ENCODE data around the gene JAK2. TPM values are rescaled to one million over a fixed set of nuclear protein-coding genes. Genes with fewer than 3 reads are reported as not detected.
"Not testable (repeated sequence)": the region's sequence is repeated elsewhere in the genome, so short reads cannot be mapped to it uniquely, and the experiment has no call there.

JAK2 gene
- total RNA-seq (2014; rRNA removed; shearing (Covaris generic)) = 3.9 and 4.9 TPM in 2 replicates

- in situ Hi-C loops (cut with HindIII; ENCODE audit: low sequenced_read_pairs) = no loop called here
- peak; percentile 81 for DNase-seq (ENCODE audit: low spot score)
Measured at GRCh38 chr9:4984621-4985385, at the start of gene JAK2. TSS of gene JAK2 (plus strand) at chr9:4985272. CDS start at chr9:5021988, 36,716 bp downstream.

DNA sequence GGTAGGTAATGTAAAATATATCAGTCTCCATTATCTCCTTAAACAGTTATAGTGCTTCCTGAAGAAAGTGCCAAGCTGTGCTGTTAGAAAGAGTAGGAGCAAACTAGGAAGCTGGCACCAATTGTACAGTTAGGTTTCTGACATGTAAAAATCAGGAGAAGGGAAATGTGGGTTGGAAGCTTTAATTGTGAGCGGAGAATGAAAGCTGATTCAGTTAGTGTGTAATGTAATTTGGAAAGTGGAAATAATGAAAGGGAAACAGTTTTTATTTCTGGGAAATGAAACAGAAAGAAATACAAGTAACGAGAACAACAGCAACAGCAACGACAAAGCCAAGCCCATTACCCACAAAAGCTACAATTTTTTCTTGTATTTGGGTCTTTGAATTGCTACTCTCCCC is 48.8 kb upstream of the JAK2 start:
- DNase-seq (ENCODE audit: low spot score) = no peak
- in situ Hi-C loops (cut with HindIII; ENCODE audit: low sequenced_read_pairs) = no loop called here

DNA sequence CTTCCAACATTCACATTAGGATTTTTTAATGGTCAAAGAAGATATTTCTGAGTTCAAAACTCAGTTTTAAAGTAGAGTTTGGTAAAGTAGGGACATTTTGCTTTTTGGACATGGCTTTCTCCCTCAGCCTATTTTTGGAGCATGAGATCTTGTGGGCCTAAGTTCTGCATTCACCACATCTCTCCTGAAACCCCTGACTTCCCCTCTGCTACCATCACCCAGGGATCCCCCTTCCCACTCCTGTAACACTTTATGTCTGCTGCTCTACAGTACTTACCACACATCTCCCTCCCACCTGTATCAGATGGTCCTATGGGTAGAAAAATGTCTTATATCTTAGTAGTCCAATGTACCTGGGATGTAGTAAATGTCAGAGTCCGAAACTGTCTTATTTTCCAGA is 48.2 kb upstream of the JAK2 start:
- DNase-seq (ENCODE audit: low spot score) = no peak
- in situ Hi-C loops (cut with HindIII; ENCODE audit: low sequenced_read_pairs) = no loop called here

DNA sequence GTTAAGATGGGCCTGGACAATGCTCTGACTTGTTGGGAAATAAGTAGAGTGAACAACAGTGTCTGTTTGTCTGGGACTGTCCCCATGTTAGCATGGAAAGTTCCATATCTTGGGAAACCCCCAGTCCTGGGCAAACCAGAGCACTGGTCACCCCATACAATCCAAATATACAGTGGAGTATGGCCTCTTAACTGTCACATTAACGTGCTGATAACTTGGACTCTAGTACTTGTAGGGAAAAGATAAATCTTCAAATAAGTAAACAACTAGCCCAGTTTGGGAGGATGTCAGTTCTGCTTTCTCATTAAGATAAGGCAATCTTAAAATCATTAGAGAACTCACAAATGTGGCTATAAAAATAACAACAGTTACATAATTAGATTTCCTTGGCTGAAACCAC is 47.6 kb upstream of the JAK2 start:
- no peak for DNase-seq (ENCODE audit: low spot score)
- in situ Hi-C loops (cut with HindIII; ENCODE audit: low sequenced_read_pairs) = no loop called here

DNA sequence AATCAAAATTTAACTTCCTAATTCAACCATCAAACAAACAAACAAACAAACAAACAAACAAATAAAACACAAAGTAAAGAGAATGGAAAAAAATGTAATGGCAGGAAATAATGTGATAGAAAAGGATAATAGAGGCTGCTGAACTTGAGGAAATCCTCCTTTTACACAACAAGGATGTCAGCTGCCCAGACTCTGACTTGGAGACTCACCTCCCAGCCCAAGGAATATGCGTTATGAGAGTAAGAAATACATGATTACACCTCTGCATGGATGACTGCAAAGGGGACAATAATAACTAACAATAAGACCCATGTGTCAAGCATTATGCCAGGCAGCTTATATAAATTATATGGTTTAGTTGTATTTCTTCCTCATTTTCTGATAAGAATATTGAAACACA is 46.6 kb upstream of the JAK2 start:
- DNase-seq (ENCODE audit: low spot score) = no peak
- in situ Hi-C loops (cut with HindIII; ENCODE audit: low sequenced_read_pairs) = no loop called here

DNA sequence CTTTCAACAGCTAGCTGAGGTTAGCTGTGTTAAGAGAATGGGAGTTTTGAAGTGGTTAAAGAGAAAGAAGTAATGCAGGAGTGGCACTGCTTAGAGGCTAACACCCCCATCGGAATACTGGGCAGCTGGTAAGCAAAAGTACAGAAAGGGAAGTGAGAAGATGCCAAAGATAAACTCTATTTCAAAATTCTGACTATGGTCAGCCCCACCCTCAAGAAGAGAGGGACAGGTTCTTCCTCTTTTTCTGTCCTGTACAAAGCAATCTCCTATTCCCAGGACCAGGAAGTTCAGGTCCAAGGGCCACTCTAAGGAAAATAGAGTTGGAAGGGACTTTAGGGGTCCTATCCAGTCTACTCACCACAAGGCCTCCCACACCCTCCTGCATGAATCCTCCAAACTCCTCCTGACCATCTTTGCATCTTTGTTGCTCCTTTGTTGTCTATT is 45.9 kb upstream of the JAK2 start:
- in situ Hi-C loops (cut with HindIII; ENCODE audit: low sequenced_read_pairs) = no loop called here
- no peak for DNase-seq (ENCODE audit: low spot score)

DNA sequence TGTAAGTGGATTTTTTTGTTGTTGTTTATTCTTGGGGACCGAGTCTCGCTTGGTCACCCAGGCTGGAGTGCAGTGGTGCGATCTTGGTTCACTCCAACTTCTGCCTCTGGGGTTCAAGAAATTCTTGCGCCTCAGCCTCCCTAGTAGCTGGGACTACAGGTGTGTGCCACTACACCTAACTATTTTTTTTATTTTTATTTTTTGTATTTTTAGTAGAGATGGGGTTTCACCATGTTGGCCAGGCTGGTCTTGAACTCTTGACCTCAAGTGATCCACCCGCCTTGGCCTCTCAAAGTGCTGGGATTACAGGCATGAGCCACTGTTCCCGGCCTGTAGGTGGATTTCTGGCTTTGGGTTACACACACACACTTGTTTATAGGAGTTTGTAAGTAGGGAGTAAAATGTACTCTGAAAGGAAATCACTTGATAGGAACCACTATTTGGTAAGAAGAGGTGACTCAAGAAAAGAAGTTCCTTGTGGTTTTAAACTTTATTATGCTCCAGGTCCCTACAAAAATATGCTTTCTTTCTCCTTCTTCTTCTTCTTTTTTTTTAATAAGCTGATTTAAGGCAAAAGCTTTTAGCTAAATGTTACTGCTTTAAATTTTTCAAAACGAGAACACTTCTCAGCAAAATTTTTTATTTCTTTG is 42.9 kb upstream of the JAK2 start:
- DNase-seq (ENCODE audit: low spot score); in situ Hi-C loops (cut with HindIII; ENCODE audit: low sequenced_read_pairs): not testable (repeated sequence)

DNA sequence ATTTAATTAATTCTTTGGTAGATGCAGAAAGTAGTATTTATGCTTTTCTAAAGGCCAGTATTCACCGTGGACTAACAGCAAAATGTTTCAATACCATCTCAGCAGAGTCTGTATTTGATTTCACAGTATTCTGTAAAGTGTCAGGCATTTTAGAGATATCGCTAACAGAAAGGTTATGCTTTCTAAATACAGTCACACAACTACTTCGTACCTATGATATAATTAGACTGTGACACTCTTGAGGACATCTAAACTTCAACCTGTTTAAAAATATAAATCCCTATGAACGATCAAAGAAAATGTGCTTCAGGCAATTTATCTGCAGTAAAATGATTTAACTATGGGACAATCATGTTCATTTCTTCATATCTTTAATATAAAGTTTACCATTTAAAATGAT is 41.7 kb upstream of the JAK2 start:
- in situ Hi-C loops (cut with HindIII; ENCODE audit: low sequenced_read_pairs) = no loop called here
- no peak for DNase-seq (ENCODE audit: low spot score)

GRCh38 chr9:4944431-4945211 is 40.5 kb upstream of the JAK2 start:
- DNase-seq (ENCODE audit: low spot score); in situ Hi-C loops (cut with HindIII; ENCODE audit: low sequenced_read_pairs): not testable (repeated sequence)

GRCh38 chr9:4946937-4947336 is 38.1 kb upstream of the JAK2 start:
- in situ Hi-C loops (cut with HindIII; ENCODE audit: low sequenced_read_pairs) = no loop called here
- no peak for DNase-seq (ENCODE audit: low spot score)

GRCh38 chr9:4955836-4956235 is 29.2 kb upstream of the JAK2 start:
- in situ Hi-C loops (cut with HindIII; ENCODE audit: low sequenced_read_pairs) = no loop called here
- DNase-seq (ENCODE audit: low spot score) = no peak

DNA sequence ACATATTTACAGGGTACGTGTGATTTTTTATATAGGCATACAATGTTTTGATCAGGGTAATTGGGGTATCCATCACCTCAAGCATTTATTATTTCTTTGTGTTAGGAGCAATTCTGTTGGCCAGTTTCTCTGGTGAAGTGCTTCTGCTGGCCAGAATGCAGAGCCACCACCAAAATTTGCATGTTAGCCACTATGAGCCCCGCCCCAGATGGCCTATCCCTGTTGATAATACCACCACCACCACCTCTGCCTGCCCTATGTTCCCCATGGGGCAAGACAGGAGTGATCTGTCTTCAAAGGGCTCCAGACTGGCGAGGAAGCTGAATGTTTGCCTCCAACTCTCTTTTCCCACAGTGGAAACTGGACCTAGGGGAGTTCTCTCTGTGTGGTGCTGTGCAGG is 26.0 kb upstream of the JAK2 start:
- in situ Hi-C loops (cut with HindIII; ENCODE audit: low sequenced_read_pairs) = no loop called here
- DNase-seq (ENCODE audit: low spot score) = no peak

- in situ Hi-C loops (cut with HindIII; ENCODE audit: low sequenced_read_pairs) = no loop called here
- no peak for DNase-seq (ENCODE audit: low spot score)
Measured at GRCh38 chr9:4962085-4962484, 23.0 kb upstream of the JAK2 start.

GRCh38 chr9:4964540-4964939 is 20.5 kb upstream of the JAK2 start:
- no peak for DNase-seq (ENCODE audit: low spot score)
- in situ Hi-C loops (cut with HindIII; ENCODE audit: low sequenced_read_pairs) = no loop called here

DNA sequence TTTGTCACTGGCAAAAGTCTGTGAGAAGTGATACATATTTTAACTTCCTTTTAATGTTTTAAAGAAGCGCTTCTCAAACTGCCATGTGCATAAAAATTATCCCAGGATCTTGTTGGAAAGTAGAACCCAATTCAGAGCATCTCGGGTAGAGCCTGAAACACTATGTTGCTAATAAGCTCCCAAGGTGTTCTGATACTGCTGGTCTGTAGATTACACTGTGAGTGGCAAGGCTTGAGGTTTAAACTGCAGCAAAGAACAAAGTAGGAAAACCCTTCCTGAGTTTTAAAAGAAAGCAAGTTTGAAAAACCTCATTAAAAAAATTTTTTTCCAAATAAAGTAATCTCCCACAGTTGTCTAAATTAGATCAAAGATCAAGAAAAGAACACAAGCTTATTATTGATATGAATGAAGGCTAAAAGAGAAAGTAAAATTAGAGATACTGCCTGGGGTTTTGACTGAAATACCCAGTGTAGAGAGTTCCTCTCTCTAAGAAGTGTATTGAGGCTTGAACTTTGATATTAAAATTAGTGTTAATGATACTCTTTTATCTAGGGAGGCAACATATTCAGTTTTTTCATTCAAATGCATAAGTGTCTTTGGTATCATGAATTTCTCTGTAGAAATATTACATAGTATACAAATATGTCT is 19.8 kb upstream of the JAK2 start:
- DNase-seq (ENCODE audit: low spot score) = no peak
- in situ Hi-C loops (cut with HindIII; ENCODE audit: low sequenced_read_pairs) = no loop called here

GRCh38 chr9:4967523-4967922 is 17.5 kb upstream of the JAK2 start:
- DNase-seq (ENCODE audit: low spot score) = no peak
- in situ Hi-C loops (cut with HindIII; ENCODE audit: low sequenced_read_pairs) = no loop called here

DNA sequence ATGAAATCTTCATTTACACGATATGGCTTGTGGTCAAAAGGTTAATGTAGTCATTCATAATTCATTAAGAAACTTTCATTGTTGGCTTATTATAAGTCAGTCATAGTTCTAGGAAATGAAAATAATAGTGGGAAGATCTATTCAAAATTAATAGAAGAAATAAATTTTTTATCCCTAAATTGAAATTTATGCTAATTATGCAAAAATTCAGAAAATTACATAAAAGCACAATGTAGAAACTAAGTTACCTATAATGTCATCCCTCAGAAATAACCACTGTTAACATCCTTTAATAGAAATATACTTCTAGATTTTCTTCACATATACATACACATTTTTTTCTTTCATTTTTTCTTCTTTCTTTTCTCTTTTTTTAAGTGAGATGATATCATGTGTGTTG is 15.9 kb upstream of the JAK2 start:
- in situ Hi-C loops (cut with HindIII; ENCODE audit: low sequenced_read_pairs) = no loop called here

DNA sequence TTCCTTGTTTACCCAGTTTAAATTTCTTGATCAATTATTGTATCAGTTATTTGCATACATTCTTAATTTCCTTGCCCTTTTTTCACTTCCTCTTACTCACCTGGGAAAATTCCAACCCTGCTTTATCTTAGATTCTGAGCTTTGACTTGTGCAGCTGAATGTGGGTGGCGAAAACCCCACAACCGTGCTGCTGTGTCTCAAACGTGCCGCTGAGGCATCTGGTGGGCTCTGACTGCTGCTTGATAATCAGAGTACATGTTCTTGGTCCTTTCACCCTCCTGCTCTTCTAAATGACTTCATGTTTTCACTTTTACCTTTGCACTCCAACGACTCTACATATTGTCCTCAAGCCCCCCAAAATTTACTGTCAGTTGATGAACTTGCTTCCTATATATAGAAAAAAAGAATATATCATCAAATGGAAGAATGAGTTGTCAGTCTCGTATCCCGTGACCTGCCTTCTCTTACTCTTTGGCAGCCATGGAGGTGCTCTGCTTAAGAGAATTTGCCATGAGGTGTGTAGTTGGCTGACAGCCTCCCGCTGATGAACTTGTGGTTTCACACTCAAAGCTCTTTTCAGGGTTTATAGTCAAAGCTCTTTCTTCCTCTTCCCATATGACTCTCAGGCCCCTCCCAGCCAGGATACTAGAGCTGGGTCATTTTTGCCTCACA is 14.0 kb upstream of the JAK2 start:
- no peak for DNase-seq (ENCODE audit: low spot score)
- in situ Hi-C loops (cut with HindIII; ENCODE audit: low sequenced_read_pairs) = no loop called here

More for the DNA sequence above, 15.9 kb upstream of the JAK2 start:
- DNase-seq (ENCODE audit: low spot score) = no peak

GRCh38 chr9:4973246-4973645 is 11.8 kb upstream of the JAK2 start:
- DNase-seq (ENCODE audit: low spot score) = no peak
- in situ Hi-C loops (cut with HindIII; ENCODE audit: low sequenced_read_pairs) = no loop called here

All from G401 (cell line).